ENCODE data around the gene TRPM8.

TRPM8 gene

DNA sequence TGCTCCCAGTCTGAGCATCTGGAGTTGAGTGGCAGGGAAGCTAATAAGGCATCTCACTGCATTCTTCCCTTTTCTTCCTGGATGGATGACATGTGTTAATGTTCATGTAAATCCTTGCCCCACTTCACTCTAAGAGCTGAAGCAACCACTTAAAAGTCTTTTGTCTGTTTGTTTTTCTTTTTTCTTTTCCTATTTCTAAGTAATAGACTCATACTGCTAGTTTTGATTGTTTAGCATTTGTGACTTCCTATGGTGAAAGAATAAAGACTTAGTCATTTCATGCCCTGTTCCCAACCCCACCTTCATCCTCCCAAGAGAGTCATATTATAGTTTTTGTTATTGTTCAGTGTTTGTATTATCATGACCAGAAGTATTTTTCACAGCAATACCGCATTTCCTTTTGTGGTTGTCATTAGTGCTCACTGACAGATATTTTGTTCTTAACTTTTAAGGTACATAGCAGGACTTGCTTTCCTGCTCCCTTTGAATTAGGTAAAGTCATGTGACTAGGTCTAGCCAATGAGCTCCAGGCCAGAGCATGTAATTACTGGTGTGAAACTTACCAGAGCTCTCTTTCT, 115.2 kb downstream of the TRPM8 start:
- in situ Hi-C loops (cut with MboI; ENCODE audit: low sequenced_read_pairs) = no loop called here
- Histone ChIP-seq H3K27me3 (ENCODE audit: low read depth) (no peaks in the 10 kb centered on the region; the same call in 1 of the 2 replicates), H3K4me3 (no peak overlapping the region), H3K36me3 (replicated peaks) (no peaks in the 10 kb centered on the region), H3K9me3 (peaks cover 3% of the 10 kb centered on the region; the same call in 1 of the 2 replicates), H3K4me1 (no peaks in the 10 kb centered on the region)
- peak in 1 of 2 experiments; percentile 2 for DNase-seq (ENCODE audit: low spot score in 2 of 2)

DNA sequence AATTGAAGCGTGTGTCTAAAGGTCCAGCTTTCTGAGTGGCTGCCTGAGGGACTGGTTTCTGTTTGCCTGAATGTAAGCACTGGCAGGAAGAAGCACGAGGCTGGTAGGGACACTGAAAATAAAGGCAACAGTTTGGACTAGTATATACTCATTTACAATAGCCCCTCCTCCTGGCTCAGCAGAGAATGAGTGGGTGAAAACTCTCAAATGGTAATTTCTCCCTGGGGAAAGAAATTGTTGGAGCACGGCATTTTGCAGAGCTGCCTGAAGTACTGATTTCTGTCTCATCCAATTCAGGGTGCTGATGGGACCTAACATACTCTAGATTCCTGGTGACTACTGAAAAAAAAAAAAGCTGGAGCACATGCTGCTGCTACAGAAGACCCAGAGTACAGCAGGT, 116.0 kb downstream of the TRPM8 start:
- H3K4me1 ChIP-seq = no peaks in the 10 kb centered on the region
- peaks cover 3% of the 10 kb centered on the region; the same call in 1 of the 2 replicates for H3K9me3 ChIP-seq
- H3K27me3 ChIP-seq (ENCODE audit: low read depth) = no peaks in the 10 kb centered on the region; the same call in 1 of the 2 replicates
- in situ Hi-C loops (cut with MboI; ENCODE audit: low sequenced_read_pairs) = no loop called here
- DNase-seq (ENCODE audit: low spot score in 2 of 2) = no peak
- no peaks in the 10 kb centered on the region for H3K36me3 ChIP-seq (replicated peaks)
- H3K4me3 ChIP-seq = no peak overlapping the region

DNA sequence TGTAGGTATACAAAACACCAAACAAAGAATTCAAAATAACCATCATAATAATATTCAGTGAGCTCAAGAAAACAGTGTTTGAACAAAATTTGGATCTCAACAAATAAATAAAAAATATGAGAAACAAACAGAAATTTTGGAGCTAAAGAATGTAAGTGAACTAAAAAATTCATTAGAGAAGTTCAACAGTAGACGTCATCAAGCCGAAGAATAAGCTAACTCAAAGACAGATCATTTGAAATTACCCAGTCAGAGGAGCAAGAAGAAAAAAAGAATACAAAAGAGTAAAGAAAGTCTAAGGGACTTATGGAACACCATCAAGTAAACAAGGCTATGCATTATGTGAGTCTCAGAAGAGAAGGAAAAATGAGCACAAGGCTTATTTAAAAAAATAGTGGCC, 116.7 kb downstream of the TRPM8 start:
- no peak overlapping the region for H3K4me3 ChIP-seq
- DNase-seq (ENCODE audit: low spot score in 2 of 2) = no peak
- no peaks in the 10 kb centered on the region for H3K36me3 ChIP-seq (replicated peaks)
- H3K4me1 ChIP-seq = no peaks in the 10 kb centered on the region
- peaks cover 3% of the 10 kb centered on the region; the same call in 1 of the 2 replicates for H3K9me3 ChIP-seq
- in situ Hi-C loops (cut with MboI; ENCODE audit: low sequenced_read_pairs) = no loop called here
- no peaks in the 10 kb centered on the region; the same call in 1 of the 2 replicates for H3K27me3 ChIP-seq (ENCODE audit: low read depth)

- H3K4me3 ChIP-seq = no peak overlapping the region
- DNase-seq (ENCODE audit: low spot score in 2 of 2) = no peak
- H3K9me3 ChIP-seq = peaks cover 3% of the 10 kb centered on the region; the same call in 1 of the 2 replicates
- H3K27me3 ChIP-seq (ENCODE audit: low read depth) = peaks cover 9% of the 10 kb centered on the region
- no peaks in the 10 kb centered on the region for H3K36me3 ChIP-seq (replicated peaks)
- in situ Hi-C loops (cut with MboI; ENCODE audit: low sequenced_read_pairs) = no loop called here
- H3K4me1 ChIP-seq = no peaks in the 10 kb centered on the region
These were observed 121.1 kb downstream of the TRPM8 start for GRCh38 chr2:234038076-234038802.

DNA sequence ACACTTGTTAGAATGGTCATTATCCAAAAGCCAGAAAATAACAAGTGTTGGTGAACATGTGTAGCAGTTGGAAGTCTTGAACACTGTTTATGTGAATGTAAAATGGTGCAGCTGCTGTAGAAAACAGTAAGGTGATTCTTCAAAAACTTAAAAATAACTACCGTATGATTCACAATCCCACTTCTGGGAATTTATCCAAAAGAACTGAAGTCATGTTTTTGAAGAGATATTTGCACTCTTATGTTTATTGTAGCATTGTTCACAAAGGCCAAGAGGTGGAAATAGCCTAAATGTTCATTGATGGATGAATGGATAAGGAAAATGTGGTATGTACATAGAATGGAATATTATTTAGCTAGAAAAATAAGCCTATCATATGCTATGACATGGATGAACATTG, 127.0 kb downstream of the TRPM8 start:
- Histone ChIP-seq H3K4me1 (no peaks in the 10 kb centered on the region), H3K27me3 (ENCODE audit: low read depth) (peaks cover 9% of the 10 kb centered on the region), H3K9me3 (no peaks in the 10 kb centered on the region), H3K4me3 (no peak overlapping the region), H3K36me3 (replicated peaks) (no peaks in the 10 kb centered on the region)
- in situ Hi-C loops (cut with MboI; ENCODE audit: low sequenced_read_pairs) = no loop called here
- DNase-seq (ENCODE audit: low spot score in 2 of 2) = no peak

DNA sequence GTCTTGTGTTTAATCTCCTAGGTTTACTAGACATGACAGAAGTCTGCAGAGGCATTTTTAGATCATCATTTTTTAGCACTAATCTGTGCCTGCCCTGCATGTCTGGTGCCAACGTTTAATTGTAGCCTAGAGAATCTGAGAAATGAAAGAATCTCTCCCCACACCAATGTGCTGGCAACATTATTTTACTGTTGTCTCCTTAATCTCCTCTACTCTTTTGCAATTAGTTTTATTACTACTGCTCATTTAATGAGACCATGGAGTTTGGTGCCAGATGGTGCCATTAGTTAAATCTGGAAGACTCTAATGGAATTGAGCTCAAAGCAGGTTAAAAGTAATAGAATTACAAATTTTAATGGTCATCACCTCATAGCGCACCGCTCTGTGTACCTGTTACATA, 129.3 kb downstream of the TRPM8 start:
- peaks cover 5% of the 10 kb centered on the region for H3K27me3 ChIP-seq (ENCODE audit: low read depth)
- in situ Hi-C loops (cut with MboI; ENCODE audit: low sequenced_read_pairs) = no loop called here
- no peaks in the 10 kb centered on the region for H3K9me3 ChIP-seq

GRCh38 chr2:234047361-234047760, 130.2 kb downstream of the TRPM8 start:
- Histone ChIP-seq H3K27me3 (ENCODE audit: low read depth) (no peaks in the 10 kb centered on the region; the same call in 1 of the 2 replicates), H3K4me1 (no peaks in the 10 kb centered on the region), H3K36me3 (replicated peaks) (no peaks in the 10 kb centered on the region), H3K9me3 (no peaks in the 10 kb centered on the region), H3K4me3 (no peak overlapping the region)
- no peak for DNase-seq (ENCODE audit: low spot score in 2 of 2)
- in situ Hi-C loops (cut with MboI; ENCODE audit: low sequenced_read_pairs) = no loop called here

More for the DNA sequence above, 129.3 kb downstream of the TRPM8 start:
- DNase-seq (ENCODE audit: low spot score in 2 of 2) = no peak
- no peaks in the 10 kb centered on the region for H3K36me3 ChIP-seq (replicated peaks)
- H3K4me3 ChIP-seq = no peak overlapping the region
- H3K4me1 ChIP-seq = no peaks in the 10 kb centered on the region

GRCh38 chr2:234048049-234048448, 130.9 kb downstream of the TRPM8 start:
- no peaks in the 10 kb centered on the region; the same call in 1 of the 2 replicates for H3K27me3 ChIP-seq (ENCODE audit: low read depth)
- DNase-seq (ENCODE audit: low spot score in 2 of 2) = no peak
- no peaks in the 10 kb centered on the region for H3K4me1 ChIP-seq
- H3K36me3 ChIP-seq (replicated peaks) = no peaks in the 10 kb centered on the region
- no peaks in the 10 kb centered on the region for H3K9me3 ChIP-seq
- no peak overlapping the region for H3K4me3 ChIP-seq
- in situ Hi-C loops (cut with MboI; ENCODE audit: low sequenced_read_pairs) = no loop called here

- H3K4me3 ChIP-seq = no peak within 1 kb of the TSS
- no peaks in the 10 kb centered on the region for H3K4me1 ChIP-seq
- DNase-seq (ENCODE audit: low spot score in 2 of 2) = no peak
- in situ Hi-C loops (cut with MboI; ENCODE audit: low sequenced_read_pairs) = no loop called here
- no peaks in the 10 kb centered on the region for H3K27me3 ChIP-seq (ENCODE audit: low read depth)
- H3K36me3 ChIP-seq (replicated peaks) = no peaks in the 10 kb centered on the region
- no peaks in the 10 kb centered on the region for H3K9me3 ChIP-seq
These were observed 133.4 kb downstream of the TRPM8 start, which contains the start of gene SPP2 for GRCh38 chr2:234050455-234051135. SPP2 (plus strand) TSS chr2:234050702; CDS start chr2:234050787, 85 bp downstream.

DNA sequence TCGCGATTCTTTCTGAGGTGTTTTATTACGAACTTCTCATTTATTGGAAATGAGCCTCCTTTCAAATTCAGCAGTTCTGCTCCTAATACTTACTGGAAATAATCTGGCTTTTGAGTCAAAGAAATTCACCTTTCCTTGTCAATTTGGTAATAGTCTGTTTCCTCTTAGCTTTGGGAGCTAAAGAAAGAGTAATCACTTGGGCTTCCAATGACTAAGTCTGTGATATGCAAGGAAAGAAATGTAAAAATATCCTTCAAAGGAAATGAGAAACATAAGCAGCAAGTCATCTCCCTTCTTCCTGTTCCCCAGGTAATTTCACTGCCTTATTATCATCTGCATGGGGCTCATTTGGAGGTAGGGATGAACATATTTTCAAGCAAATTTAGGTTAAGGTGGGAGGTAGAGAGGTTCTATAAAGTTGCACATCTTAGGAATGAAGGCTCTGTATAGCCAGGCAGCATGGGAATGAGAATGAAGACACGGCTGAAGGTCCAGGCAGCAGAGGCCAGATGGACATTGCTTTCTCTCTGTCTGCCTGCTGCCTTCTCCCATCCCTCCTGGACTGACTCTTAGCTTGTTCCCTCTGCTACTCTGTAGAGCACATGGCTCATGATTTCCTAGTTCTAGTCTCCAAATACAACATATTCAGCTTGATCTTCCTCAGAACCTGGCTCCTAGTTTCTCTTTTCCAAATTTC, 134.3 kb downstream of the TRPM8 start:
- Histone ChIP-seq H3K9me3 (no peaks in the 10 kb centered on the region), H3K27me3 (ENCODE audit: low read depth) (no peaks in the 10 kb centered on the region), H3K4me3 (no peak overlapping the region), H3K4me1 (no peaks in the 10 kb centered on the region), H3K36me3 (replicated peaks) (no peaks in the 10 kb centered on the region)
- no peak for DNase-seq (ENCODE audit: low spot score in 2 of 2)
- in situ Hi-C loops (cut with MboI; ENCODE audit: low sequenced_read_pairs) = no loop called here

DNA sequence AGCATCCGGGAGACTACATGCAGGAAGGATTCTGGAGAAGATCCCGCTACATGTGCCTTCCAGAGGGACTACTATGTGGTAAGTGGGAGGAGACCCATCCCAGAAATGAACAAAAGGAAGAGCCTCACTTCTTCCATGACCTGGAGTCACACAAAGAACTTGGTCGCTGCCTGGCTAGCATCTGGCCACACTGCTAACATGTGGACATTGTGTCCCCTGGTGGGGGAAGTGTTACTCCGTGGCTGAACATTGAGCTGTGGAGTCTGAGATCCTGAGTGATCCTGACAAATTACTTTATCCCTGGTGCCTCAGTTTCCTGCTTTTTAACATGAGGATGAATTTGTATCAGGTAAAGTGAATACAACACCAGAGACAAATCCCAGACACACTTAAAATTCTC, 141.7 kb downstream of the TRPM8 start:
- H3K4me3 ChIP-seq = no peak overlapping the region
- H3K27me3 ChIP-seq (ENCODE audit: low read depth) = 0 out of 2 replicates have a peak, but pooled peaks cover 5% of the 10 kb centered on the region
- no peak for DNase-seq (ENCODE audit: low spot score in 2 of 2)
- H3K9me3 ChIP-seq = no peaks in the 10 kb centered on the region
- no peaks in the 10 kb centered on the region for H3K4me1 ChIP-seq
- H3K36me3 ChIP-seq (replicated peaks) = no peaks in the 10 kb centered on the region
- in situ Hi-C loops (cut with MboI; ENCODE audit: low sequenced_read_pairs) = no loop called here

DNA sequence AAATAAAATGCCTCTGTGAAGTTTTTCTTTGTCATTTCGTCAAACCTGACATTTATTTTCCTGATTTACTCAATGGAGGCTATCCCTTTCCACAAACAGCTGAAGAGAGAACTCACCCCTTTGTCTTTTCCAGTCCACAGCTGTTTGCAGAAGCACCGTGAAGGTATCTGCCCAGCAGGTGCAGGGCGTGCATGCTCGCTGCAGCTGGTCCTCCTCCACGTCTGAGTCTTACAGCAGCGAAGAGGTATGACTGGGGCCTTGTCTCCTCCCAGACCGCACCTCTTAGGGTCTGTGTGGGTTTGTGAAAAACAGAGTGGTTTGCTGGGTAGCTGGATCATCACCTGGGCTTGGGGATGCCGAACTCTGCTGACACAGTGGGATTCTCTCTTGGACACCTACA, 143.1 kb downstream of the TRPM8 start:
- H3K4me1 ChIP-seq = no peaks in the 10 kb centered on the region
- in situ Hi-C loops (cut with MboI; ENCODE audit: low sequenced_read_pairs) = no loop called here
- no peaks in the 10 kb centered on the region for H3K9me3 ChIP-seq
- no peak for DNase-seq (ENCODE audit: low spot score in 2 of 2)
- no peak overlapping the region for H3K4me3 ChIP-seq
- 0 out of 2 replicates have a peak, but pooled peaks cover 5% of the 10 kb centered on the region for H3K27me3 ChIP-seq (ENCODE audit: low read depth)
- no peaks in the 10 kb centered on the region for H3K36me3 ChIP-seq (replicated peaks)

DNA sequence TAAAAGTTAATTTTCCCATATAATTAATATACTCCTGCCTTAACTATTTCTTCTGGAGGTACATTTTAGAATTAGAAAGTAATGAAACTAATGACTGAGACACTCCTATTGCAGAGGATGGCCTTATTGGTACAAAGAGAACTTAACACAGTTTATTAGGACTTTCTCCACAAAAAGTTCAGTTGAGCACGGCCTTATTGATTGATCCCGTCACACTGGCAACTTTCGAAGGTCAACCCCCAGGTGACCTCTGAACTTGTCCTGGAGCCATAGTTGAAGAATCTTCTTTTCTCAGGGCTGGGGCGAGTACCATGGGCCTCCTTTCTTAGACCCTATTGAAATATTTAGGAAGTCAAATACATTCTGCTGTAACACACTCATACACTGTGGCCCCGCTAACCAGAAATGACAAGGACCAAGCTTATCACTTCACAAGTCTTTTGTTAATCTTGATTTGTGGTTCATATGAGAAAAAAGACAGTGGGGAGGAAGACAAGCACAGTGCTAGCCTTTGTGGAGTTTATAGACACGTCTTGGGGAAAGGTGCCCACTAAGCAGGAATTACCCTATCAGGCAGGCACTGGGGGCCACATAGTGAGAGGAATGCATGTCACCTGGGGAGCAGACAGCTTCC, 144.6 kb downstream of the TRPM8 start:
- H3K4me3 ChIP-seq = no peak overlapping the region
- H3K4me1 ChIP-seq = no peaks in the 10 kb centered on the region
- 0 out of 2 replicates have a peak, but pooled peaks cover 5% of the 10 kb centered on the region for H3K27me3 ChIP-seq (ENCODE audit: low read depth)
- no peak for DNase-seq (ENCODE audit: low spot score in 2 of 2)
- in situ Hi-C loops (cut with MboI; ENCODE audit: low sequenced_read_pairs) = no loop called here
- no peaks in the 10 kb centered on the region for H3K36me3 ChIP-seq (replicated peaks)
- no peaks in the 10 kb centered on the region for H3K9me3 ChIP-seq
